HCT116 (cell line): ENCODE results near the gene GALNT14. TPM values are rescaled to one million over a fixed set of nuclear protein-coding genes. Genes with fewer than 3 reads are reported as not detected.

Source experiments
- ATAC-seq: fragments of 200-7000 bp; cut with Tn5 transposase; 2 replicates; pipeline ENCODE4 v1.9.1; 2020; ENCODE audit warnings: mild to moderate bottlenecking, moderate library complexity
- BruUV-seq: library from RNA; stranded (reverse); fragments of 400-500 nt; replicated peaks from 2 replicates; lab custom pipeline; 2021; lab: Mats Ljungman, UMichigan
- CTCF ChIA-PET: fragments of 300-600 bp; sonication (Branson Sonifier 250); formaldehyde crosslinking; loops from one replicate; lab custom pipeline; 2021; ENCODE audit warnings: antibody characterized with exemption; lab: Charles Lee
- POLR2A ChIA-PET: fragments of 300-600, 350-600 bp; sonication (Branson Sonifier 250); formaldehyde crosslinking; loops from one replicate; lab custom pipeline; 2021; ENCODE audit warnings: antibody characterized with exemption; lab: Charles Lee
- RAD21 ChIA-PET, 2 experiments: fragments of 300-600 bp; sonication (Branson Sonifier 250); formaldehyde crosslinking; loops; one replicate each; lab custom pipeline; 2023; ENCODE audit warnings: low total read pairs in 2 of 2; ENCODE audit not compliant: uncharacterized antibody in 2 of 2, unreplicated experiment in 2 of 2, low non-redundant PET in 1 of 2; lab: Charles Lee
- DNase-seq: peaks from one replicate; pipeline ENCODE4 v3.0.0-alpha.2; 2010; ENCODE audit warnings: low read depth, low spot score
- H2AFZ ChIP-seq: fragments of 200-600 bp; shearing (Covaris generic), sonication (generic); 2 replicates; pipeline ENCODE4 v1.6.1; 2017; ENCODE audit warnings: low read depth, mixed run types, mixed read lengths, antibody characterized with exemption, low read length; ENCODE audit not compliant: poor library complexity, severe bottlenecking
- H3K27ac ChIP-seq: 2 replicates; pipeline ENCODE4 v1.5.1; 2012; ENCODE audit warnings: low read depth, low read length
- H3K27me3 ChIP-seq: fragments of 200-600 bp; sonication (generic); 2 replicates; pipeline ENCODE4 v1.6.1; 2016; ENCODE audit warnings: mixed run types, low read length, mixed read lengths; ENCODE audit not compliant: insufficient read depth
- H3K36me3 ChIP-seq, 2 experiments: fragments of 200-500 bp in 1 of 2; fragments of 200-600 bp in 1 of 2; sonication (Bioruptor generic) in 1 of 2; sonication (generic) in 1 of 2; 2 replicates each; pipeline versions ENCODE4 v1.5.1 to v1.6.1; 2014 to 2016; ENCODE audit warnings: low read length in 2 of 2, inconsistent platforms in 1 of 2, mixed read lengths in 1 of 2, mixed run types in 1 of 2; ENCODE audit not compliant: insufficient read depth in 2 of 2, control insufficient read depth in 1 of 2
- H3K4me1 ChIP-seq, 2 experiments: fragments of 200-600 bp in 1 of 2; sonication (generic) in 1 of 2; 2 replicates each; pipeline versions ENCODE4 v1.5.1 to v1.6.1; 2012 to 2017; ENCODE audit warnings: low read length in 2 of 2, inconsistent platforms in 1 of 2, mild to moderate bottlenecking in 1 of 2, mixed read lengths in 1 of 2, mixed run types in 1 of 2, moderate library complexity in 1 of 2; ENCODE audit not compliant: insufficient read depth in 2 of 2, control insufficient read depth in 1 of 2
- H3K4me2 ChIP-seq: fragments of 200-600 bp; sonication (generic); 2 replicates; pipeline ENCODE4 v1.6.1; 2017; ENCODE audit warnings: mixed run types, low read length, mixed read lengths
- H3K4me3 ChIP-seq, 2 experiments: fragments of 200-600 bp in 1 of 2; sonication (generic) in 1 of 2; replicated peaks in 1 of 2; 2 replicates each; pipeline ENCODE4 v1.5.1; 2011 to 2016; ENCODE audit warnings: low read length in 2 of 2, control low read depth in 1 of 2, low read depth in 1 of 2, mild to moderate bottlenecking in 1 of 2, mixed read lengths in 1 of 2, mixed run types in 1 of 2
- H3K79me2 ChIP-seq: fragments of 200-600 bp; sonication (generic); 2 replicates; pipeline ENCODE4 v1.6.1; 2017; ENCODE audit warnings: mild to moderate bottlenecking, mixed run types, low read length, moderate library complexity, mixed read lengths; ENCODE audit not compliant: insufficient read depth
- H3K9ac ChIP-seq: fragments of 200-600 bp; sonication (generic); 2 replicates; pipeline ENCODE4 v1.6.1; 2016; ENCODE audit warnings: low read length, mixed read lengths
- H3K9me2 ChIP-seq: fragments of 200-600 bp; sonication (generic), shearing (Covaris generic); 2 replicates; pipeline ENCODE4 v1.6.1; 2017; ENCODE audit warnings: mixed run types, mild to moderate bottlenecking, moderate library complexity; ENCODE audit not compliant: insufficient read depth
- H3K9me3 ChIP-seq, 2 experiments: fragments of 200-500 bp in 1 of 2; fragments of 200-600 bp in 1 of 2; sonication (Bioruptor generic) in 1 of 2; sonication (generic) in 1 of 2; 2 replicates each; pipeline ENCODE4 v1.6.1; 2014 to 2017; ENCODE audit warnings: low read length in 2 of 2, mixed read lengths in 2 of 2, inconsistent platforms in 1 of 2, low read depth in 1 of 2, mild to moderate bottlenecking in 1 of 2, mixed run types in 1 of 2, moderate library complexity in 1 of 2; ENCODE audit not compliant: control insufficient read depth in 1 of 2, insufficient read depth in 1 of 2
- H4K20me1 ChIP-seq: fragments of 200-600 bp; sonication (generic), shearing (Covaris generic); 2 replicates; pipeline ENCODE4 v1.6.1; 2017; ENCODE audit warnings: mixed run types, mild to moderate bottlenecking, moderate library complexity; ENCODE audit not compliant: insufficient read depth
- CEBPB ChIP-seq: IDR thresholded peaks from 2 replicates; pipeline ENCODE4 v1.6.1; 2012; ENCODE audit warnings: low read depth
- EGR1 ChIP-seq: IDR thresholded peaks from 2 replicates; pipeline ENCODE4 v1.6.1; 2012; ENCODE audit warnings: low read depth
- ELF1 ChIP-seq: IDR thresholded peaks from 2 replicates; pipeline ENCODE4 v1.6.1; 2012; ENCODE audit warnings: low read depth, borderline replicate concordance
- EZH2 ChIP-seq: fragments of 200-600 bp; sonication (generic); IDR thresholded peaks from 2 replicates; pipeline ENCODE4 v1.6.1; 2017; ENCODE audit warnings: antibody characterized with exemption, mixed run types
- FOSL1 ChIP-seq: IDR thresholded peaks from 2 replicates; pipeline ENCODE4 v1.6.1; 2012; ENCODE audit warnings: low read depth
- JUND ChIP-seq: IDR thresholded peaks from 2 replicates; pipeline ENCODE4 v1.6.1; 2012
- POLR2A ChIP-seq: IDR thresholded peaks from 2 replicates; pipeline ENCODE4 v1.7.0; 2011; ENCODE audit warnings: borderline replicate concordance; ENCODE audit not compliant: insufficient read depth, insufficient read length; ENCODE audit errors: extremely low read depth
- POLR2AphosphoS5 ChIP-seq: IDR thresholded peaks from 2 replicates; pipeline ENCODE4 v1.6.1; 2011; ENCODE audit warnings: mild to moderate bottlenecking, low read depth, low read length, moderate library complexity
- RAD21 ChIP-seq: IDR thresholded peaks from 2 replicates; pipeline ENCODE4 v1.6.1; 2012; ENCODE audit warnings: low read depth, mild to moderate bottlenecking
- SIN3A ChIP-seq: IDR thresholded peaks from 2 replicates; pipeline ENCODE4 v1.6.1; 2012; ENCODE audit warnings: low read depth
- SP1 ChIP-seq: IDR thresholded peaks from 2 replicates; pipeline ENCODE4 v1.6.1; 2012; ENCODE audit warnings: low read depth
- SRF ChIP-seq: IDR thresholded peaks from 2 replicates; pipeline ENCODE4 v1.6.1; 2012; ENCODE audit warnings: low read depth
- YY1 ChIP-seq: IDR thresholded peaks from 2 replicates; pipeline ENCODE4 v1.6.1; 2011; ENCODE audit warnings: low read length, low read depth, moderate library complexity, mild to moderate bottlenecking; ENCODE audit not compliant: insufficient replicate concordance; ENCODE audit errors: extremely low read depth
- ZFX ChIP-seq: fragments of 450-650 bp; IDR thresholded peaks from 2 replicates; pipeline ENCODE4 v1.6.1; 2017
- ZNF274 ChIP-seq: fragments of 200-500 bp; sonication (Bioruptor generic); IDR thresholded peaks from 2 replicates; pipeline ENCODE4 v1.6.1; 2014; ENCODE audit warnings: mild to moderate bottlenecking, low read depth, low read length, inconsistent platforms
- intact Hi-C: fragments of 100-400 bp; cut with micrococcal nuclease; formaldehyde crosslinking; loops from 2 replicates; pipeline ENCODE4 v1.10.0; 2022
- total RNA-seq: library from RNA; stranded (reverse); gene quantifications from one replicate; pipeline ENCODE4 v1.2.1, GENCODE V29; 2021; ENCODE audit not compliant: unreplicated experiment
- TF ChIP-seq, protein P1 (sequence below): IDR thresholded peaks from 2 replicates; pipeline ENCODE4 v1.6.1; 2011; ENCODE audit warnings: mild to moderate bottlenecking, low read length, moderate library complexity; ENCODE audit not compliant: insufficient replicate concordance; ENCODE audit errors: extremely low read depth
- TF ChIP-seq, protein P2 (sequence below): IDR thresholded peaks from 2 replicates; pipeline ENCODE4 v1.6.1; 2012
- TF ChIP-seq, protein P3 (sequence below): IDR thresholded peaks from 2 replicates; pipeline ENCODE4 v1.6.1; 2012; ENCODE audit warnings: low read depth

GALNT14 gene
- total RNA-seq, 1 experiment from 2014 or later, result 11.2 TPM

DNA sequence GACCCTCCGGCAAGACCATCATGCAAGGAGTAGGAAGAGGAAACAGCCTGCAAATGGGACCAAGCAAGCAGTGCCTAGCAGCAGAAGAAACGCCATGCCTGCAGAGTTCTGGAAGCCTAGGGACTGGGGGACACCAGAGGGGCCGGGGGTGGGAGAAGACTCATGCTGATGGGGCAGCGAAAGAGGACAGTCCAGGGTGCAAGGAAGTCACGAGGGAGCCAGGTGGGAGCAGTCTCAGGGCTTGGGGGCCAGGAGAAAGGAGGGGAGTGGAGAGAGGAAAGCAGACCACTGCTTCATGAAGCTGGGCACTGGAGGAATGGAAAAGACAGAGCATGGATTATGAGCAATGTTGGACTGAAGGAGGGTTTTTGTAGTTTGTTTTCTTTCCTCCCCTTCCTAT lies 211.6 kb downstream of the GALNT14 start:
- BruUV-seq, result no TSS peak
- intact Hi-C loops, result no loop called here
- Histone ChIP-seq H3K9me3 (no peaks in the 10 kb centered on the region), H3K36me3 (no peaks in the 10 kb centered on the region), H3K4me3 (no peak overlapping the region), H3K4me1 (no peaks in the 10 kb centered on the region), H2AFZ (no peak overlapping the region), H4K20me1 (no peaks in the 10 kb centered on the region)
- POLR2A ChIA-PET, result no interaction called here
- TF ChIP-seq CEBPB, result no peak
- TF ChIP-seq, protein P1, sequence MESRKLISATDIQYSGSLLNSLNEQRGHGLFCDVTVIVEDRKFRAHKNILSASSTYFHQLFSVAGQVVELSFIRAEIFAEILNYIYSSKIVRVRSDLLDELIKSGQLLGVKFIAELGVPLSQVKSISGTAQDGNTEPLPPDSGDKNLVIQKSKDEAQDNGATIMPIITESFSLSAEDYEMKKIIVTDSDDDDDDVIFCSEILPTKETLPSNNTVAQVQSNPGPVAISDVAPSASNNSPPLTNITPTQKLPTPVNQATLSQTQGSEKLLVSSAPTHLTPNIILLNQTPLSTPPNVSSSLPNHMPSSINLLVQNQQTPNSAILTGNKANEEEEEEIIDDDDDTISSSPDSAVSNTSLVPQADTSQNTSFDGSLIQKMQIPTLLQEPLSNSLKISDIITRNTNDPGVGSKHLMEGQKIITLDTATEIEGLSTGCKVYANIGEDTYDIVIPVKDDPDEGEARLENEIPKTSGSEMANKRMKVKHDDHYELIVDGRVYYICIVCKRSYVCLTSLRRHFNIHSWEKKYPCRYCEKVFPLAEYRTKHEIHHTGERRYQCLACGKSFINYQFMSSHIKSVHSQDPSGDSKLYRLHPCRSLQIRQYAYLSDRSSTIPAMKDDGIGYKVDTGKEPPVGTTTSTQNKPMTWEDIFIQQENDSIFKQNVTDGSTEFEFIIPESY, result no peak
- no peak for TF ChIP-seq YY1
- no peak for TF ChIP-seq SP1
- no peak for TF ChIP-seq ZFX
- no peak for TF ChIP-seq FOSL1
- no peak for TF ChIP-seq RAD21
- no peak for TF ChIP-seq EZH2
- TF ChIP-seq ZNF274, result no peak
- TF ChIP-seq, protein P2, sequence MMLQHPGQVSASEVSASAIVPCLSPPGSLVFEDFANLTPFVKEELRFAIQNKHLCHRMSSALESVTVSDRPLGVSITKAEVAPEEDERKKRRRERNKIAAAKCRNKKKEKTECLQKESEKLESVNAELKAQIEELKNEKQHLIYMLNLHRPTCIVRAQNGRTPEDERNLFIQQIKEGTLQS, result no peak
- TF ChIP-seq SIN3A, result no peak
- no peak for TF ChIP-seq ELF1
- TF ChIP-seq JUND, result no peak
- TF ChIP-seq EGR1, result no peak
- no peak for TF ChIP-seq POLR2A
- no peak for TF ChIP-seq SRF
- TF ChIP-seq, protein P3, sequence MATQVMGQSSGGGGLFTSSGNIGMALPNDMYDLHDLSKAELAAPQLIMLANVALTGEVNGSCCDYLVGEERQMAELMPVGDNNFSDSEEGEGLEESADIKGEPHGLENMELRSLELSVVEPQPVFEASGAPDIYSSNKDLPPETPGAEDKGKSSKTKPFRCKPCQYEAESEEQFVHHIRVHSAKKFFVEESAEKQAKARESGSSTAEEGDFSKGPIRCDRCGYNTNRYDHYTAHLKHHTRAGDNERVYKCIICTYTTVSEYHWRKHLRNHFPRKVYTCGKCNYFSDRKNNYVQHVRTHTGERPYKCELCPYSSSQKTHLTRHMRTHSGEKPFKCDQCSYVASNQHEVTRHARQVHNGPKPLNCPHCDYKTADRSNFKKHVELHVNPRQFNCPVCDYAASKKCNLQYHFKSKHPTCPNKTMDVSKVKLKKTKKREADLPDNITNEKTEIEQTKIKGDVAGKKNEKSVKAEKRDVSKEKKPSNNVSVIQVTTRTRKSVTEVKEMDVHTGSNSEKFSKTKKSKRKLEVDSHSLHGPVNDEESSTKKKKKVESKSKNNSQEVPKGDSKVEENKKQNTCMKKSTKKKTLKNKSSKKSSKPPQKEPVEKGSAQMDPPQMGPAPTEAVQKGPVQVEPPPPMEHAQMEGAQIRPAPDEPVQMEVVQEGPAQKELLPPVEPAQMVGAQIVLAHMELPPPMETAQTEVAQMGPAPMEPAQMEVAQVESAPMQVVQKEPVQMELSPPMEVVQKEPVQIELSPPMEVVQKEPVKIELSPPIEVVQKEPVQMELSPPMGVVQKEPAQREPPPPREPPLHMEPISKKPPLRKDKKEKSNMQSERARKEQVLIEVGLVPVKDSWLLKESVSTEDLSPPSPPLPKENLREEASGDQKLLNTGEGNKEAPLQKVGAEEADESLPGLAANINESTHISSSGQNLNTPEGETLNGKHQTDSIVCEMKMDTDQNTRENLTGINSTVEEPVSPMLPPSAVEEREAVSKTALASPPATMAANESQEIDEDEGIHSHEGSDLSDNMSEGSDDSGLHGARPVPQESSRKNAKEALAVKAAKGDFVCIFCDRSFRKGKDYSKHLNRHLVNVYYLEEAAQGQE, result no peak
- no peak for TF ChIP-seq POLR2AphosphoS5
- TF ChIP-seq, all 23 proteins: peak for 0
- no peak overlapping the region for H3K4me2 ChIP-seq
- no peak overlapping the region for H3K9ac ChIP-seq
- no peak for ATAC-seq
- H3K27me3 ChIP-seq, result peaks cover 12% of the 10 kb centered on the region; the same call in 1 of the 2 replicates
- no peak overlapping the region for H3K27ac ChIP-seq
- no peaks in the 10 kb centered on the region for H3K9me2 ChIP-seq
- DNase-seq, result no peak
- CTCF ChIA-PET, result no interaction called here
- no peaks in the 10 kb centered on the region for H3K79me2 ChIP-seq
- RAD21 ChIA-PET, result no interaction called here
